Measurements from ENCODE around the gene EXOSC2.

DNA sequence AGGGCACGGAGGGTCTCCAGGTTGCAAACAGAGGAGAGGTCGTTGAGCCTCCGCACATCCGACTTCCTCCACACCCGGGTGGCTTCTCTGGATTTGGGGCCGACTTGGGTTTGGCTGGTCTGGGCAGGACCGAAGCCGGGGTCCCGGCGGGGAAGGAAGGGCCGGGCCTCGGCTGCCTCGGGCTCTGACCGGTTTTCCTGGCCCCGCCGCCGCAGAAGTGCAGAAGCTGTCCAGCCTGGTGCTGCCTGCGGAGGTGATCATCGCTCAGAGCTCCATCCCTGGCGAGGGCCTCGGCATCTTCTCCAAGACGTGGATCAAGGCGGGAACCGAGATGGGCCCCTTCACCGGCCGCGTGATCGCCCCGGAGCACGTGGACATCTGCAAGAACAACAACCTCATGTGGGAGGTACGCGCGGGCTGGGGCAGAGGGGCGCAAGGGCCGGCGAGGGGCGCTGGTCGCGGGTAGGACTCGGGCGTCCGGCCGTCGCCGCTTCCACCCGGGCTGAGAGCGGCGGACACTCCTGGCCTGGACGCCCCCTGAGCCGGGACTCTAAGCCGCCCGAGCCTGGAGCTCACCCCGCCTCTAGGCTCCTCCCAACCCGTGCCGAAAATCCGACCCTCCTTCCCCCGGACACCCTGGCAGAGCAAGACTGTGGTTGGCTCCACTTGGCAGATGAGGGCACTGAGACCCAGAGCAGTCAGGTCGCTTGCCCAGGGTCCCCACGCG, 27.0 kb upstream of the EXOSC2 start:
- TF ChIP-seq, protein P1, sequence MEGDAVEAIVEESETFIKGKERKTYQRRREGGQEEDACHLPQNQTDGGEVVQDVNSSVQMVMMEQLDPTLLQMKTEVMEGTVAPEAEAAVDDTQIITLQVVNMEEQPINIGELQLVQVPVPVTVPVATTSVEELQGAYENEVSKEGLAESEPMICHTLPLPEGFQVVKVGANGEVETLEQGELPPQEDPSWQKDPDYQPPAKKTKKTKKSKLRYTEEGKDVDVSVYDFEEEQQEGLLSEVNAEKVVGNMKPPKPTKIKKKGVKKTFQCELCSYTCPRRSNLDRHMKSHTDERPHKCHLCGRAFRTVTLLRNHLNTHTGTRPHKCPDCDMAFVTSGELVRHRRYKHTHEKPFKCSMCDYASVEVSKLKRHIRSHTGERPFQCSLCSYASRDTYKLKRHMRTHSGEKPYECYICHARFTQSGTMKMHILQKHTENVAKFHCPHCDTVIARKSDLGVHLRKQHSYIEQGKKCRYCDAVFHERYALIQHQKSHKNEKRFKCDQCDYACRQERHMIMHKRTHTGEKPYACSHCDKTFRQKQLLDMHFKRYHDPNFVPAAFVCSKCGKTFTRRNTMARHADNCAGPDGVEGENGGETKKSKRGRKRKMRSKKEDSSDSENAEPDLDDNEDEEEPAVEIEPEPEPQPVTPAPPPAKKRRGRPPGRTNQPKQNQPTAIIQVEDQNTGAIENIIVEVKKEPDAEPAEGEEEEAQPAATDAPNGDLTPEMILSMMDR (IDR thresholded peaks at IDR 0.05) = no peak
- no peak for TF ChIP-seq ZFX (IDR thresholded peaks at IDR 0.05; ENCODE audit: borderline replicate concordance)

Data from 22Rv1 (cell line).